Measurements from ENCODE around the gene PRR15L.
"Not testable (repeated sequence)": the region's sequence is repeated elsewhere in the genome, so short reads cannot be mapped to it uniquely, and the experiment has no call there.

PRR15L gene

GRCh38 chr17:47959825-47960655 is 2.4 kb upstream of the PRR15L start:
- DNase-seq = no peak

- no peak for DNase-seq
Measured at GRCh38 chr17:47956791-47957590, 692 bp downstream of the PRR15L start.

- DNase-seq = no peak
Measured at GRCh38 chr17:47955497-47956461, 1.9 kb downstream of the PRR15L start.

GRCh38 chr17:47953909-47954308 is 3.8 kb downstream of the PRR15L start:
- no peak for DNase-seq

- peak; percentile 68 for DNase-seq
Measured at GRCh38 chr17:47952171-47953021, 5.3 kb downstream of the PRR15L start.

- DNase-seq = no peak
Measured at GRCh38 chr17:47950448-47950847, 7.2 kb downstream of the PRR15L start.

- no peak for DNase-seq
Measured at GRCh38 chr17:47949946-47950345, 7.7 kb downstream of the PRR15L start.

- peak; percentile 78 for DNase-seq
Measured at GRCh38 chr17:47949197-47949759, 8.4 kb downstream of the PRR15L start.

- no peak for DNase-seq
Measured at GRCh38 chr17:47948706-47949196, 8.9 kb downstream of the PRR15L start.

- peak; percentile 79 for DNase-seq
Measured at GRCh38 chr17:47946929-47947397, 10.7 kb downstream of the PRR15L start.

- no peak for DNase-seq
Measured at GRCh38 chr17:47946516-47946915, 11.2 kb downstream of the PRR15L start.

GRCh38 chr17:47945529-47946508 is 11.9 kb downstream of the PRR15L start:
- peak; percentile 76 for DNase-seq

GRCh38 chr17:47945080-47945479 is 12.6 kb downstream of the PRR15L start:
- DNase-seq = peak; percentile 75

GRCh38 chr17:47942568-47942967 is 15.1 kb downstream of the PRR15L start:
- DNase-seq = no peak

- DNase-seq = no peak
Measured at GRCh38 chr17:47942096-47942510, 15.6 kb downstream of the PRR15L start.

- DNase-seq = peak; percentile 98
Measured at GRCh38 chr17:47941246-47942095, 16.2 kb downstream of the PRR15L start, which contains the start of gene PNPO. Gene PNPO, plus strand, starts transcription at chr17:47941571. Its CDS starts 105 bp downstream, at chr17:47941676.

- DNase-seq = peak; percentile 17
Measured at GRCh38 chr17:47937941-47938340, 19.7 kb downstream of the PRR15L start.

- no peak for DNase-seq
Measured at GRCh38 chr17:47935961-47936360, 21.7 kb downstream of the PRR15L start.

- not testable (repeated sequence) for DNase-seq
Measured at GRCh38 chr17:47935468-47935867, 22.2 kb downstream of the PRR15L start.

Data from inflammatory macrophage treated with lipopolysaccharide for 4 hours (primary cell).